ENCODE measurements around the gene CREB3L2. TPM values are rescaled to one million over a fixed set of nuclear protein-coding genes. Genes with fewer than 3 reads are reported as not detected.

Gene CREB3L2
- total and polyA plus RNA-seq, 2 donors = 3.4 to 6.6 TPM

DNA sequence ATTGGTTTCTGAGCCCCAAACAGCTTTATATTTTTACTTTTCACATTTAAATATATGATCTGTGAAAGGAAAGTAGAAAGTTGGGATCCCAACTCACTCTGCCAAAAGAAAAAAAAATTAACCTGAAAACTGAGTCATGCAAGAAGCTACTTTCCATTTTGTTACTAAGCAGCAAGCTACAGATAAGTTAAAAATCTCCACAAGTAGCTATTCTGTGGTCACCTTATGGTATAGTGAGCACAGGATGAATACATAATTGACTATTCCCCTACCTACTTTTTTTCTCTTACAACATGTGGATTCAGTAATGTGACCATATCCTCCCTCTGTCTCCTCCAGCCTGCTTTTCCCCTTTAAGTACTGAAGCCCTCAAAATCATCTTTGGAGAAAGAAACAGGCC is 30.3 kb upstream of the CREB3L2 start:
- no peaks in the 10 kb centered on the region for H3K36me3 ChIP-seq (ENCODE audit: control insufficient read depth in 2 of 2, insufficient read depth in 2 of 2, low read length in 1 of 2)
- no peak overlapping the region for H3K4me3 ChIP-seq (ENCODE audit: low read length in 2 of 2)
- no peaks in the 10 kb centered on the region for H3K27me3 ChIP-seq (ENCODE audit: control insufficient read depth in 2 of 2, insufficient read depth in 1 of 2, low read length in 1 of 2)
- no peaks in the 10 kb centered on the region for H3K4me1 ChIP-seq (ENCODE audit: control insufficient read depth in 2 of 2, insufficient read depth in 2 of 2, low read length in 2 of 2)
- H3K9me3 ChIP-seq (ENCODE audit: control insufficient read depth in 2 of 2, insufficient read depth in 1 of 2, low read length in 1 of 2) = peaks cover 0 to 8% of the 10 kb centered on the region in 2 donors
- DNase-seq (ENCODE audit: low read depth in 6 of 9, low spot score in 9 of 9) = no peak
- no peak overlapping the region for H3K27ac ChIP-seq (ENCODE audit: low read depth in 1 of 2, low read length in 1 of 2)

GRCh38 chr7:138030679-138031351 is 28.9 kb upstream of the CREB3L2 start:
- Histone ChIP-seq H3K9me3 (ENCODE audit: control insufficient read depth in 2 of 2, insufficient read depth in 1 of 2, low read length in 1 of 2) (peaks cover 0 to 3% of the 10 kb centered on the region in 2 donors), H3K36me3 (ENCODE audit: control insufficient read depth in 2 of 2, insufficient read depth in 2 of 2, low read length in 1 of 2) (no peaks in the 10 kb centered on the region), H3K4me3 (ENCODE audit: low read length in 2 of 2) (no peak overlapping the region), H3K27ac (ENCODE audit: low read depth in 1 of 2, low read length in 1 of 2) (no peak overlapping the region), H3K27me3 (ENCODE audit: control insufficient read depth in 2 of 2, insufficient read depth in 1 of 2, low read length in 1 of 2) (no peaks in the 10 kb centered on the region), H3K4me1 (ENCODE audit: control insufficient read depth in 2 of 2, insufficient read depth in 2 of 2, low read length in 2 of 2) (no peaks in the 10 kb centered on the region)
- no peak for DNase-seq (ENCODE audit: low read depth in 6 of 9, low spot score in 9 of 9)
- WGBS = 94% methylated on average over 7 of the region's 7 CpGs

- no peaks in the 10 kb centered on the region for H3K9me3 ChIP-seq (ENCODE audit: control insufficient read depth in 2 of 2, insufficient read depth in 1 of 2, low read length in 1 of 2)
- no peak overlapping the region for H3K4me3 ChIP-seq (ENCODE audit: low read length in 2 of 2)
- no peaks in the 10 kb centered on the region for H3K36me3 ChIP-seq (ENCODE audit: control insufficient read depth in 2 of 2, insufficient read depth in 2 of 2, low read length in 1 of 2)
- no peaks in the 10 kb centered on the region for H3K4me1 ChIP-seq (ENCODE audit: control insufficient read depth in 2 of 2, insufficient read depth in 2 of 2, low read length in 2 of 2)
- WGBS = 96% methylated on average over 2 of the region's 2 CpGs
- DNase-seq (ENCODE audit: low read depth in 6 of 9, low spot score in 9 of 9) = no peak
- no peaks in the 10 kb centered on the region for H3K27me3 ChIP-seq (ENCODE audit: control insufficient read depth in 2 of 2, insufficient read depth in 1 of 2, low read length in 1 of 2)
- no peak overlapping the region for H3K27ac ChIP-seq (ENCODE audit: low read depth in 1 of 2, low read length in 1 of 2)
These were observed 28.1 kb upstream of the CREB3L2 start for GRCh38 chr7:138029941-138030340.

DNA sequence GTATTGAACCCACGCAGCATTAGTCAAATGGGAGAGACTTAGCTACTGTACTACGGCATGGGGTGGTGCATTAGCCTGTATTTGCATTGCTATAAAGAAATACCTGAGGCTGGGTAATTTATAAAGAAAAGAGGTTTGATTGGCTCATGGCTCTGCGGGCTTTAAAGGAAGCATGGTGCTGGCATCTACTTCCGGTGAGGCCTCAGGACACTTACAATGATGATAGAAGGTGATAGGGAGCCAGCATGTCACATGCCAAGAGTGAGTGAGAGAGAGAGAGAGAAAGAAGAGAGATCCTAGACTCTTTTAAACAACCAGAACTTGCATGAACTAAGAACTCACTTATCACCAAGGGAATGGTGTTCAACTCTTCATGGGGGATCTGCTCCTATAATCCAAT is 27.2 kb upstream of the CREB3L2 start:
- Histone ChIP-seq H3K4me1 (ENCODE audit: control insufficient read depth in 2 of 2, insufficient read depth in 2 of 2, low read length in 2 of 2) (no peaks in the 10 kb centered on the region), H3K4me3 (ENCODE audit: low read length in 2 of 2) (no peak overlapping the region), H3K9me3 (ENCODE audit: control insufficient read depth in 2 of 2, insufficient read depth in 1 of 2, low read length in 1 of 2) (peaks cover 0 to 3% of the 10 kb centered on the region in 2 donors), H3K36me3 (ENCODE audit: control insufficient read depth in 2 of 2, insufficient read depth in 2 of 2, low read length in 1 of 2) (no peaks in the 10 kb centered on the region), H3K27ac (ENCODE audit: low read depth in 1 of 2, low read length in 1 of 2) (no peak overlapping the region), H3K27me3 (ENCODE audit: control insufficient read depth in 2 of 2, insufficient read depth in 1 of 2, low read length in 1 of 2) (no peaks in the 10 kb centered on the region)
- DNase-seq (ENCODE audit: low read depth in 6 of 9, low spot score in 9 of 9) = no peak
- 89% methylated on average over 4 of the region's 4 CpGs for WGBS

- no peak for DNase-seq (ENCODE audit: low read depth in 6 of 9, low spot score in 9 of 9)
- H3K27me3 ChIP-seq (ENCODE audit: control insufficient read depth in 2 of 2, insufficient read depth in 1 of 2, low read length in 1 of 2) = no peaks in the 10 kb centered on the region
- peaks cover 0 to 3% of the 10 kb centered on the region in 2 donors for H3K9me3 ChIP-seq (ENCODE audit: control insufficient read depth in 2 of 2, insufficient read depth in 1 of 2, low read length in 1 of 2)
- WGBS = 45% methylated on average over 2 of the region's 2 CpGs
- no peak overlapping the region for H3K27ac ChIP-seq (ENCODE audit: low read depth in 1 of 2, low read length in 1 of 2)
- H3K4me1 ChIP-seq (ENCODE audit: control insufficient read depth in 2 of 2, insufficient read depth in 2 of 2, low read length in 2 of 2) = no peaks in the 10 kb centered on the region
- H3K36me3 ChIP-seq (ENCODE audit: control insufficient read depth in 2 of 2, insufficient read depth in 2 of 2, low read length in 1 of 2) = no peaks in the 10 kb centered on the region
- H3K4me3 ChIP-seq (ENCODE audit: low read length in 2 of 2) = no peak overlapping the region
These were observed 25.2 kb upstream of the CREB3L2 start for GRCh38 chr7:138027100-138027499.

DNA sequence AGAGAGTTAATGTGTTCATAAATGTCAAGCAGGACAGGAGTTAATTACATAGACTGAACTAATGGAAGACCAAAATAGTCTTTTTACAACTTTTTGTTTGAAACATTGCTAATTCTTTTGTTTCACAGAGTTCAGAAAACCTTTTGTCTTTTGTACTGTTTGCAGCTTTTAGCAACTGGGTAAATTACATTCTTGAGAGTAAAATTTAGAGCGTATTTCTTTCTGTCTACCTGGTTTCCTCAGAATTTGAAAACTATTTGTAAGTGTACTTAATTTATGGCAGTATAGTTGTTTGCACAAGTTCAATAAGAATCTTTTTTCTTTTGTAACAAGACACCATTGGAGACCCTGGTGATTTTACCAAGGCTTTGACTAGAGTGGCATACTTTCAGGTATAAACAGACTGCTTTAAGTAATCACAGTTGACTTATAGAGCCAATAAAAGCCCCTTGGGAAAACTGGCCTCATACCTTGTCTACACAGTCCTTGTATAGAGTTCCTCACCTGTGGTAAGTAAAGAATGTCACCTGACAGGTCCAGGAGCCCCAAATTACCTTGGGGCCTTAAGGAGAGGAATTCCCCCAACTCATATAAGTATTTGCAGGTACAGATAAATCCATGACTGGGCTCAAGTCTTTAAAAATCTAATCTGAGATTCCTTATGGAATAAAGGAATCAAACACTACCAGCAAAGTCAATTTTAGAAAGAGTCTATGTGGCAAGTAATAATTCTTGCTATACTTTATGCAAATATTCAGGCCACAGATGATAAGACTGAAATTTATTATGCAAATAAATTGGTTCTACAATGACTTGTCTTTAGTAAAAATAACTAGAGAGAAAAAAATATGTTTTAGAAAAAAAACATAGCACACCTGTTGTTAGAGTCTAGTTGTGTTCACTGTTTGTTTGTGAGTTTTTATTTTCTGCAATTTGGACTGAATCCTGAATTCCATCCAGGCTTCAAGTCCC is 23.6 kb upstream of the CREB3L2 start:
- WGBS = 97% methylated on average over 1 of the region's 1 CpG
- H3K27me3 ChIP-seq (ENCODE audit: control insufficient read depth in 2 of 2, insufficient read depth in 1 of 2, low read length in 1 of 2) = no peaks in the 10 kb centered on the region
- H3K27ac ChIP-seq (ENCODE audit: low read depth in 1 of 2, low read length in 1 of 2) = no peak overlapping the region
- H3K4me1 ChIP-seq (ENCODE audit: control insufficient read depth in 2 of 2, insufficient read depth in 2 of 2, low read length in 2 of 2) = no peaks in the 10 kb centered on the region
- no peak for DNase-seq (ENCODE audit: low read depth in 6 of 9, low spot score in 9 of 9)
- peaks cover 0 to 3% of the 10 kb centered on the region in 2 donors for H3K9me3 ChIP-seq (ENCODE audit: control insufficient read depth in 2 of 2, insufficient read depth in 1 of 2, low read length in 1 of 2)
- no peaks in the 10 kb centered on the region for H3K36me3 ChIP-seq (ENCODE audit: control insufficient read depth in 2 of 2, insufficient read depth in 2 of 2, low read length in 1 of 2)
- no peak overlapping the region for H3K4me3 ChIP-seq (ENCODE audit: low read length in 2 of 2)

DNA sequence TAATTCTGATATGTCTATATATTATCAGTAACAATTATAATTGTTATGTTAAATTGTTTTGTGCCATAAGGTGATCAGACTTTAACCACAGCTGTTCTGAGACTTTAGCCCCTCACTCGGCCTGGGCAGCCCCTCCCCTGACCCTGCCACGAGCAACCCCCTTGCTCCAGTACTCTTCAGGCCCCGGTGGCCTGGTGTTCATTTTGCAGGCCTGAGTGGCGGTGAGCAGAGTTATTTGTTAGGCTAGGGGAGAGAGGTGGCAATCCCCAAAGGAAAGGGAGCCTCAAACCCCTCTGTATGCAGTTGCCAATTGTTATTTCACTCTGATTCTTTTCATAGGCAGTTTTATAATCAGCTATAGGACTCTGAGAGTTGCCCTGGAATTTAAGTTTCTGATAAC is 22.9 kb upstream of the CREB3L2 start:
- Histone ChIP-seq H3K4me1 (ENCODE audit: control insufficient read depth in 2 of 2, insufficient read depth in 2 of 2, low read length in 2 of 2) (no peaks in the 10 kb centered on the region), H3K27me3 (ENCODE audit: control insufficient read depth in 2 of 2, insufficient read depth in 1 of 2, low read length in 1 of 2) (no peaks in the 10 kb centered on the region), H3K36me3 (ENCODE audit: control insufficient read depth in 2 of 2, insufficient read depth in 2 of 2, low read length in 1 of 2) (no peaks in the 10 kb centered on the region), H3K9me3 (ENCODE audit: control insufficient read depth in 2 of 2, insufficient read depth in 1 of 2, low read length in 1 of 2) (peaks cover 0 to 3% of the 10 kb centered on the region in 2 donors), H3K27ac (ENCODE audit: low read depth in 1 of 2, low read length in 1 of 2) (no peak overlapping the region), H3K4me3 (ENCODE audit: low read length in 2 of 2) (no peak overlapping the region)
- no peak for DNase-seq (ENCODE audit: low read depth in 6 of 9, low spot score in 9 of 9)
- 98% methylated on average over 4 of the region's 4 CpGs for WGBS

GRCh38 chr7:138024343-138024691 is 22.4 kb upstream of the CREB3L2 start:
- Histone ChIP-seq H3K4me3 (ENCODE audit: low read length in 2 of 2) (no peak overlapping the region), H3K27me3 (ENCODE audit: control insufficient read depth in 2 of 2, insufficient read depth in 1 of 2, low read length in 1 of 2) (no peaks in the 10 kb centered on the region), H3K36me3 (ENCODE audit: control insufficient read depth in 2 of 2, insufficient read depth in 2 of 2, low read length in 1 of 2) (no peaks in the 10 kb centered on the region), H3K27ac (ENCODE audit: low read depth in 1 of 2, low read length in 1 of 2) (no peak overlapping the region), H3K9me3 (ENCODE audit: control insufficient read depth in 2 of 2, insufficient read depth in 1 of 2, low read length in 1 of 2) (peaks cover 0 to 3% of the 10 kb centered on the region in 2 donors), H3K4me1 (ENCODE audit: control insufficient read depth in 2 of 2, insufficient read depth in 2 of 2, low read length in 2 of 2) (no peaks in the 10 kb centered on the region)
- DNase-seq (ENCODE audit: low read depth in 6 of 9, low spot score in 9 of 9) = no peak

GRCh38 chr7:138023618-138024342 is 21.9 kb upstream of the CREB3L2 start:
- DNase-seq (ENCODE audit: low read depth in 6 of 9, low spot score in 9 of 9) = no peak
- WGBS = 96% methylated on average over 3 of the region's 3 CpGs
- no peak overlapping the region for H3K4me3 ChIP-seq (ENCODE audit: low read length in 2 of 2)
- no peaks in the 10 kb centered on the region for H3K27me3 ChIP-seq (ENCODE audit: control insufficient read depth in 2 of 2, insufficient read depth in 1 of 2, low read length in 1 of 2)
- no peaks in the 10 kb centered on the region for H3K36me3 ChIP-seq (ENCODE audit: control insufficient read depth in 2 of 2, insufficient read depth in 2 of 2, low read length in 1 of 2)
- peaks cover 0 to 3% of the 10 kb centered on the region in 2 donors for H3K9me3 ChIP-seq (ENCODE audit: control insufficient read depth in 2 of 2, insufficient read depth in 1 of 2, low read length in 1 of 2)
- no peak overlapping the region for H3K27ac ChIP-seq (ENCODE audit: low read depth in 1 of 2, low read length in 1 of 2)
- no peaks in the 10 kb centered on the region for H3K4me1 ChIP-seq (ENCODE audit: control insufficient read depth in 2 of 2, insufficient read depth in 2 of 2, low read length in 2 of 2)

Data from thymus (tissue), 11 donors.